NCI-H187 (cell line): ENCODE results near the gene DACT3.

ENCODE experiments used
- DNase-seq, 2 experiments: peaks; one replicate each; lab custom pipeline; 2025; lab: John Stamatoyannopoulos, UW

Gene DACT3

GRCh38 chr19:46668662-46669061 lies 7.7 kb upstream of the DACT3 start:
- DNase-seq = no peak

- DNase-seq = no peak
These were observed 4.1 kb upstream of the DACT3 start for GRCh38 chr19:46665072-46665471.

- peak; percentile 78 to 85 for DNase-seq
These were observed 982 bp upstream of the DACT3 start for GRCh38 chr19:46661735-46662592.

GRCh38 chr19:46660551-46661019 lies 397 bp downstream of the DACT3 start:
- DNase-seq = no peak

- DNase-seq = no peak
These were observed 919 bp downstream of the DACT3 start for GRCh38 chr19:46660008-46660517.

GRCh38 chr19:46659151-46660007 lies 1.6 kb downstream of the DACT3 start:
- no peak for DNase-seq

- DNase-seq = no peak
These were observed 4.4 kb downstream of the DACT3 start for GRCh38 chr19:46656541-46656940.

GRCh38 chr19:46654621-46655152 lies 6.3 kb downstream of the DACT3 start:
- no peak for DNase-seq

- no peak for DNase-seq
These were observed 10.5 kb downstream of the DACT3 start for GRCh38 chr19:46650445-46650844.

- DNase-seq = no peak
These were observed 11.7 kb downstream of the DACT3 start for GRCh38 chr19:46648961-46649960.

GRCh38 chr19:46648060-46648960 lies 12.7 kb downstream of the DACT3 start:
- DNase-seq = no peak

- DNase-seq = no peak
These were observed 14.6 kb downstream of the DACT3 start for GRCh38 chr19:46646402-46646801.

GRCh38 chr19:46644720-46645119 lies 16.3 kb downstream of the DACT3 start:
- no peak for DNase-seq

GRCh38 chr19:46640656-46641055 lies 20.3 kb downstream of the DACT3 start:
- DNase-seq = no peak

GRCh38 chr19:46639358-46640182 lies 21.4 kb downstream of the DACT3 start:
- no peak for DNase-seq

- no peak for DNase-seq
These were observed 23.8 kb downstream of the DACT3 start for GRCh38 chr19:46637224-46637623.

- no peak for DNase-seq
These were observed 24.8 kb downstream of the DACT3 start, which contains the start of gene GNG8 for GRCh38 chr19:46635920-46636761. GNG8 (minus strand) TSS chr19:46636202; CDS start chr19:46634682, 1,520 bp downstream.

GRCh38 chr19:46634656-46635218 lies 26.2 kb downstream of the DACT3 start:
- DNase-seq = no peak
